Fibroblast of gingiva (primary cell): ENCODE data around the gene AK2.
"Not testable (repeated sequence)": the region's sequence is repeated elsewhere in the genome, so short reads cannot be mapped to it uniquely, and the experiment has no call there.

ENCODE experiments used
- DNase-seq: peaks from one replicate; pipeline ENCODE4 v3.0.0-alpha.2; 2011; ENCODE audit warnings: low read depth

AK2 gene

GRCh38 chr1:32998997-32999396 lies 37.7 kb downstream of the AK2 start:
- DNase-seq = no peak

GRCh38 chr1:32998064-32998463 lies 38.6 kb downstream of the AK2 start:
- DNase-seq = no peak

DNA sequence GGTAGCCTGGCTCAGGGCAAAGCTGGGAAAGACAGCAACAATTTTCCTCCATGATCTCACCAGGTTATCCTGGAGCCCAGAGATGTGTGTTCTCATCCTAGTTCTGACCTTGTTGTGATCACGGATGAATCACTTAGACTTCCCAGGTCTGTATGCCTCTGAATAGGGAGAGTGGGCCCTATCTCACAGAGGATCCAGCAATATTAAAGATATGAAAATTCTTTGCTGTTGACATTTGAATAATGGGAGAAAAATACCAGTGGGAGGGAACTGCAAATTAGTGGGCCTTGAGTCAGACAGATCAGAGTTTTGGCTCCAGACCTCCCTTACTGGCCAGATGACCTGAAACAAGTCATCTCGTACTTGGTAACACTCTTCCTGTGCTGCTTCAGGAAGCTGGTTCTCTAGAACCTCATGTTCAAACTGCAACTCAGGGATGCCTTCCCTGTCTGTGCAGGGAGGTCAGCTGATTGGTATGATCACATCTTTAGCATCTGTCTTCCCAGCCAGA lies 39.2 kb downstream of the AK2 start:
- DNase-seq = peak; percentile 42

GRCh38 chr1:32993324-32993636 lies 43.4 kb downstream of the AK2 start:
- not testable (repeated sequence) for DNase-seq

GRCh38 chr1:32992489-32993323 lies 44.0 kb downstream of the AK2 start:
- DNase-seq = peak; percentile 91

GRCh38 chr1:32991819-32992488 lies 44.7 kb downstream of the AK2 start:
- no peak for DNase-seq

DNA sequence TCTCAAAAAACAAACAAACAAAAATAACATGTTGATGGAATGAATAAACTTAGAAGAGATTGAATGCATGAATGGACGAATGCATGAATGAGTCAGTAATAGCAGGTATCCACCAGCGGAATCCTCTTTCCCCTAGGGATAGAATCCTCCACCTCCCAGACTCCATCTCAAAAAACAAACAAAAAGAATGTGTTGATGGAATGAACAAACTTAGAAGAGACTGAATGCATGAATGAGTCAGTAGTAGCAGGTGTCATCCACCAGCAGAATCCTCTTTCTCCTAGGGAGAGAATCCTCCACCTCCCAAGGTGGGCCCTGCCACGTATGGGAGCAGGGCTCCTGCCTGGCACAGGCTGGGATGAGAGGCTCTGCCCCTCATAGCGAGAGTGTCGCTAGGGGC lies 45.3 kb downstream of the AK2 start:
- DNase-seq = no peak

DNA sequence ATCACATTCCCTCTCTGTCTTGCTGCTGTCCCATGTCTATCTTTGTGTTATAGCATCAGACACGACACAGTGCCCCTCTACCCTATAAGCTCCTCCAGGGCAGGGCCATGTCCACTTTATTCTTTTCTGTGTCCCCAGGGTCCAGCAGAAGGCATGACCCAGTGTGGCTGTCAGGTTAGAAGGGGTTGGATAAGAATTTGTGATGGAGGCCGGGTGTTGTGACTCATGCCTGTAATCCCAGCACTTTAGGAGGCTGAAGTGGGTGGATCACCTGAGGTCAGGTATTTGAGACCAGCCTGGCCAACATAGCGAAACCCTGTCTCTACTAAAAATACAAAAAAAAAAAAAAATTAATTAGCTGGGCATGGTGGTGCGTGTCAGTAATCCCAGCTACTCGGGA lies 45.8 kb downstream of the AK2 start:
- DNase-seq = no peak

GRCh38 chr1:32989160-32990050 lies 47.3 kb downstream of the AK2 start:
- DNase-seq = peak; percentile 95

DNA sequence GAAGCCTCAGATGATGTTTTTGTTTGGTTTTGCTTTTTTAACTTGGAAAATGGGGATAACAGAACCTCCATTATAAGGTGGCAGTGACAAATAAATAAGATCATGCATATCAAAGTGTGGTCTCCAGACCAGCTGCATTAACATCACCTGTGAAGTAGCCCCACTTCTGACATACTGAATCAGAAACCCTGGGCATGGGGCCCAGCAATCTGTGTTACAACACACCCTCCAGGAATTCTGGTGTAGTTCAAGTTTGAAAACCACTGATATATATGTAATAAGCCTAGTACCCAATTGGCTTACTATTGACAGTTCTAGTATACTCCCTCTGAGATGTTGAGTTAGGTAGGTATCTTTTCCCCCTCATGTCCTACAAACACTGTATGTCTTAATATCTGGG lies 48.0 kb downstream of the AK2 start:
- peak; percentile 69 for DNase-seq

DNA sequence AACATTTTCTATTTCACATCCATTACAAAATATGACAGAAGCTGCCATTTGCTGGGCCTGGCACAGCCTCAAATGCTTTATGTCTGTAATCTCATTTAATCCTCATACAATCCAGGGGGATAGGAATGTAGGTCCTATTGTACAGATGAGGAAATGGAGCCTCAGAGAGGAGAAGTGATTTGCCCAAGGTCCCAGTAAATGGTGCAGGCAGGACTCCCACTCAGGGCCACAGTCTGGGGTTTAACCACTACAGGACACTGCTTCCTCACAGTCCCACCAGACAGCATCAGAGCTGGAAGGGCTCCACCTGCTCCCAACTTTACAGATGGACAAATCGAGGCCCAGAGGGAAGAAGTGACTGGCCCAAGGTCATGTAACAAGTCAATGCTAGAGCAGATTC lies 51.5 kb downstream of the AK2 start:
- DNase-seq = no peak

DNA sequence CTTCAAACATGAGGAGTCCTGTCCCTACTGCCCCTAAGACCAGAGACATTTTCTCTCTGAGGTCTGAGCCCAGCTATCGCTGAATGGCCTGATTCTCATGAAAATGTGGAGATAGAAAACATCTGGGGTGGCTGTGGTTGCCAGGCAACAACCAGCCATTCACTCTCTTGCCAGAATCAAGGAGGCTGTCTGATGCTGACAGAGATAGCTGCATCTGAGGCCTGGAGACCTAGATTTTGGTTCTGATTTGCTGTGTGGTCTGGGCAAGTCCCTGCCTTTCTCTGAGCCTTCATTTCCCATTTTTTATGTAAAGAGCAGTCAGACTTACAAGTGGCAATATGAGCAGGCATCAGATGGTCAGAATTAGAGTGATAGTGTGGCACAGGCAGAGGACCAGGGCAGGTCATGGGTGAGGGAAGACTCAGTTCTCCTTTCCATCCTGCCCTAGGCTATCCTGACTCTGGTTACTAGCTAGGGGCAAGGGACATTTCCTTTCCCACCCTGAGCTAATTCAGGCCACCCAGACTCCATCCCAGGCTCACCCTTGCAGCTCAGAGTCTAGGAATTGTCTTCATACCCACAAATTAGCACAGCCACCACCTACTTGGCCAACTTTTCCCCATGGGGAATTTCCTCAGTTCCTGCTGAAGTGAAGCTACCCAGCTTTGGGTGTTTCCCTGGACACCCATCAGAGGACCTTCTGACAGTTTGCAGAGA lies 52.1 kb downstream of the AK2 start:
- DNase-seq = peak; percentile 48

- no peak for DNase-seq
Observed at GRCh38 chr1:32984090-32984454, 52.6 kb downstream of the AK2 start.

- DNase-seq = no peak
Observed at GRCh38 chr1:32983020-32983419, 53.7 kb downstream of the AK2 start.

GRCh38 chr1:32981003-32981901 lies 55.4 kb downstream of the AK2 start:
- DNase-seq = peak; percentile 55

GRCh38 chr1:32980080-32980479 lies 56.6 kb downstream of the AK2 start:
- no peak for DNase-seq

DNA sequence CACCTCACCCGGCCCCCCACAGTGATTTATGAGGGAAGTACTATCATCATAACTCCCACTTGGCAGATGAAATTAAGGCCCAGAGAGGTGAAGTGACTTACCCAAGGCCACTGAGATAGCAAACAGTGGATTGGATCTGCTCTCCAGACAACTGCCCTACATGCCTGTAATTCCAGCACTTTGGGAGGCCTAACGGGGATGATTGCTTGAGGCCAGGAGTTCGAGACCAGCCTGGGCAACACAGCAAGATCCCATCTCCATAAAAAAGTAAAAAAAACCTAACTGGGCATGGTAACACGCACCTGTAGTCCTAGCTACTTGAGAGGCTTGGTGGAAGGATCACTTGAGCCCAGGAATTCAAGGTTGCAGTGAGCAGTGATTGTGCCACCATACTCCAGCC lies 57.8 kb downstream of the AK2 start:
- DNase-seq = no peak

GRCh38 chr1:32977546-32978087 lies 59.1 kb downstream of the AK2 start:
- DNase-seq = no peak

- not testable (repeated sequence) for DNase-seq
Observed at GRCh38 chr1:32975055-32975454, 61.6 kb downstream of the AK2 start.

DNA sequence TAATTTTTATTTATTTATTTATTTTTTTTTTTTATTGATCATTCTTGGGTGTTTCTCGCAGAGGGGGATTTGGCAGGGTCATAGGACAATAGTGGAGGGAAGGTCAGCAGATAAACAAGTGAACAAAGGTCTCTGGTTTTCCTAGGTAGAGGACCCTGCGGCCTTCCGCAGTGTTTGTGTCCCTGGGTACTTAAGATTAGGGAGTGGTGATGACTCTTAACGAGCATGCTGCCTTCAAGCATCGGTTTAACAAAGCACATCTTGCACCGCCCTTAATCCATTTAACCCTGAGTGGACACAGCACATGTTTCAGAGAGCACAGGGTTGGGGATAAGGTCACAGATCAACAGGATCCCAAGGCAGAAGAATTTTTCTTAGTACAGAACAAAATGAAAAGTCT lies 63.2 kb downstream of the AK2 start:
- not testable (repeated sequence) for DNase-seq
